Keratinocyte (primary cell): ENCODE results near the gene DDRGK1. TPM values are rescaled to one million over a fixed set of nuclear protein-coding genes. Genes with fewer than 3 reads are reported as not detected.

Source experiments
- DNase-seq: peaks from one replicate; pipeline ENCODE4 v3.0.0-alpha.2; 2011; ENCODE audit warnings: low read depth, missing footprints, low spot score
- FAIRE-seq: peaks from 2 replicates; lab custom pipeline; 2011; peaks lifted over from hg19 to GRCh38; lab: Jason Lieb, UNC
- H2AFZ ChIP-seq: 2 replicates; pipeline ENCODE4 v1.6.0; 2012; ENCODE audit warnings: low read length, control low read depth, inconsistent platforms; ENCODE audit not compliant: control insufficient read depth
- H3K27ac ChIP-seq: 2 replicates; pipeline ENCODE4 v1.5.1; 2011; ENCODE audit warnings: low read length; ENCODE audit not compliant: control insufficient read depth, insufficient read depth
- H3K27me3 ChIP-seq: 3 replicates; pipeline ENCODE4 v1.6.0; 2011; ENCODE audit warnings: low read length; ENCODE audit not compliant: control insufficient read depth, insufficient read depth; ENCODE audit errors: extremely low read depth
- H3K36me3 ChIP-seq, 2 experiments: 2 replicates in 1 of 2; 3 replicates in 1 of 2; pipeline ENCODE4 v1.5.1; 2011; ENCODE audit warnings: low read length in 2 of 2, mild to moderate bottlenecking in 1 of 2; ENCODE audit not compliant: control insufficient read depth in 2 of 2, insufficient read depth in 2 of 2; ENCODE audit errors: extremely low read depth in 1 of 2
- H3K4me1 ChIP-seq: 3 replicates; pipeline ENCODE4 v1.5.1; 2011; ENCODE audit warnings: low read length; ENCODE audit not compliant: control insufficient read depth, insufficient read depth; ENCODE audit errors: extremely low read depth
- H3K4me2 ChIP-seq: 3 replicates; pipeline ENCODE4 v1.6.0; 2011; ENCODE audit warnings: low read depth, low read length; ENCODE audit not compliant: control insufficient read depth, insufficient read depth; ENCODE audit errors: extremely low read depth
- H3K4me3 ChIP-seq, 3 experiments: fragments of 200-600 bp in 1 of 3; sonication (generic) in 1 of 3; 2 replicates in 2 of 3; 3 replicates in 1 of 3; pipeline ENCODE4 v1.5.1; 2011 to 2016; ENCODE audit warnings: low read length in 3 of 3, mild to moderate bottlenecking in 3 of 3, control low read depth in 2 of 3, inconsistent platforms in 1 of 3, low read depth in 1 of 3, mixed read lengths in 1 of 3, mixed run types in 1 of 3, moderate library complexity in 1 of 3; ENCODE audit not compliant: control insufficient read depth in 2 of 3, insufficient read depth in 2 of 3; ENCODE audit errors: extremely low read depth in 1 of 3
- H3K79me2 ChIP-seq: 2 replicates; pipeline ENCODE4 v1.6.0; 2012; ENCODE audit warnings: low read length; ENCODE audit not compliant: control insufficient read depth, insufficient read depth
- H3K9ac ChIP-seq: 3 replicates; pipeline ENCODE4 v1.6.0; 2011; ENCODE audit warnings: low read length; ENCODE audit not compliant: control insufficient read depth, insufficient read depth; ENCODE audit errors: extremely low read depth
- H3K9me1 ChIP-seq: 3 replicates; pipeline ENCODE4 v1.6.0; 2011; ENCODE audit warnings: low read length; ENCODE audit not compliant: control insufficient read depth, insufficient read depth; ENCODE audit errors: extremely low read depth
- H3K9me3 ChIP-seq: 2 replicates; pipeline ENCODE4 v1.5.1; 2012; ENCODE audit warnings: low read depth, low read length; ENCODE audit not compliant: control insufficient read depth
- H4K20me1 ChIP-seq: 3 replicates; pipeline ENCODE4 v1.6.0; 2011; ENCODE audit warnings: low read length; ENCODE audit not compliant: control insufficient read depth, insufficient read depth; ENCODE audit errors: extremely low read depth
- EZH2 ChIP-seq: IDR thresholded peaks from one replicate; pipeline ENCODE4 v1.6.1; 2012; ENCODE audit warnings: inconsistent platforms, mild to moderate bottlenecking, low read length, moderate library complexity
- dilution Hi-C: fragments of 300-500 bp; cut with MboI; formaldehyde crosslinking; loops from one replicate; pipeline ENCODE4 v1.7.0; 2020; ENCODE audit warnings: low sequenced_read_pairs; ENCODE audit not compliant: extremely low pct_ligation_motif_present
- polyA plus RNA-seq, 5 experiments: library from polyadenylated mRNA; depleted of rRNA in 3 of 5; stranded (reverse) in 3 of 5; stranded (forward) in 1 of 5; unstranded in 1 of 5; fragments of >200 nt; gene quantifications; 1 replicate in 1 of 5; 2 replicates in 3 of 5; 3 replicates in 1 of 5; pipeline versions ENCODE4 v1.2.1 to v1.2.3, GENCODE V29; 2011 to 2012; ENCODE audit warnings: missing spikeins in 2 of 5, low read depth in 1 of 5, low replicate concordance in 1 of 5
- TF ChIP-seq, protein P1 (sequence below), 3 experiments: IDR thresholded peaks in 1 of 3; conservative IDR thresholded peaks in 1 of 3; optimal IDR thresholded peaks in 1 of 3; 2 replicates in 2 of 3; 3 replicates in 1 of 3; pipeline versions ENCODE3 to v1.5.1; 2011; ENCODE audit warnings: low read length in 3 of 3, mild to moderate bottlenecking in 3 of 3, moderate library complexity in 2 of 3, control low read depth in 1 of 3, inconsistent platforms in 1 of 3; ENCODE audit not compliant: insufficient read depth in 2 of 3; ENCODE audit errors: extremely low read depth in 1 of 3

DDRGK1 gene
- polyA plus RNA-seq, 1 donor (not counting 4 experiments of a cell fraction or from before 2014, with no cell fraction given): 32.2 TPM

GRCh38 chr20:3163099-3164042, 41.1 kb downstream of the DDRGK1 start:
- H3K9ac ChIP-seq: no peak overlapping the region
- TF ChIP-seq, protein P1, sequence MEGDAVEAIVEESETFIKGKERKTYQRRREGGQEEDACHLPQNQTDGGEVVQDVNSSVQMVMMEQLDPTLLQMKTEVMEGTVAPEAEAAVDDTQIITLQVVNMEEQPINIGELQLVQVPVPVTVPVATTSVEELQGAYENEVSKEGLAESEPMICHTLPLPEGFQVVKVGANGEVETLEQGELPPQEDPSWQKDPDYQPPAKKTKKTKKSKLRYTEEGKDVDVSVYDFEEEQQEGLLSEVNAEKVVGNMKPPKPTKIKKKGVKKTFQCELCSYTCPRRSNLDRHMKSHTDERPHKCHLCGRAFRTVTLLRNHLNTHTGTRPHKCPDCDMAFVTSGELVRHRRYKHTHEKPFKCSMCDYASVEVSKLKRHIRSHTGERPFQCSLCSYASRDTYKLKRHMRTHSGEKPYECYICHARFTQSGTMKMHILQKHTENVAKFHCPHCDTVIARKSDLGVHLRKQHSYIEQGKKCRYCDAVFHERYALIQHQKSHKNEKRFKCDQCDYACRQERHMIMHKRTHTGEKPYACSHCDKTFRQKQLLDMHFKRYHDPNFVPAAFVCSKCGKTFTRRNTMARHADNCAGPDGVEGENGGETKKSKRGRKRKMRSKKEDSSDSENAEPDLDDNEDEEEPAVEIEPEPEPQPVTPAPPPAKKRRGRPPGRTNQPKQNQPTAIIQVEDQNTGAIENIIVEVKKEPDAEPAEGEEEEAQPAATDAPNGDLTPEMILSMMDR (optimal IDR thresholded peaks at IDR 0.05 in 1 of 3, IDR thresholded peaks at IDR 0.05 in 1 of 3, conservative IDR thresholded peaks at IDR 0.05 in 1 of 3; ENCODE audit: extremely low read depth in 1 of 3, insufficient read depth in 2 of 3, low read length in 3 of 3): no peak
- TF ChIP-seq EZH2: no peak
- no peak overlapping the region for H3K4me2 ChIP-seq
- FAIRE-seq (no peak), DNase-seq (no peak)
- no peaks in the 10 kb centered on the region for H3K9me3 ChIP-seq
- H3K36me3 ChIP-seq: no peaks in the 10 kb centered on the region
- H4K20me1 ChIP-seq: peaks cover 6% of the 10 kb centered on the region
- H3K4me1 ChIP-seq: peaks cover 3% of the 10 kb centered on the region
- H3K9me1 ChIP-seq: no peaks in the 10 kb centered on the region
- H2AFZ ChIP-seq: no peak overlapping the region
- no peak overlapping the region for H3K27ac ChIP-seq
- peaks cover 15% of the 10 kb centered on the region for H3K79me2 ChIP-seq
- dilution Hi-C loops: no loop called here
- peaks cover 15% of the 10 kb centered on the region for H3K27me3 ChIP-seq
- H3K4me3 ChIP-seq: no peak overlapping the region

DNA sequence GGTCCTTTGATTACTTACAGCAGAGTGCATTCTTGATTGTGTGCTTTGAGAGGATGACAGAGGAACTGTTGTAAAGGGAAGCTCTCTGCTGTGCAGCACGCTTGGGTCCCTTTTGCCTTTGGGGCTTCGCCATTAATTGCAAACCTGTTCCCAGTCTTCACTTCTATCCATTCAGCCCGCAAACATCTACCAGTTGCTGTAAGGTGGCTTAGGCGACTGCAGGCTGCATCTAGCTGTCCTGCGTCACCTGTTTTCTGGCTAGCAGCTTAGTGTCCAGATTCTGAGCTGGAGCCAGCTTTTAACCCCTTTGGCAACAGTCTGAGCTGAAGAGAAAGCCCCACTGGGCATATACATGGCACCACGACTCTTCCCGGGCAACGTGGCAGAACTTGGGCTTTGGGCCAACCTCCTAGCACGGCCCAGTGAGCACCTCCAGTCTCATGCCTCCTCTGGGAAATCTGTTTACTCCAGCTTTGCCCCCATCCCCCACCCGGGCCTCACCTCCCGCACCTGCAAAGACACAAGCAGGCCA, 42.3 kb downstream of the DDRGK1 start:
- no peak overlapping the region for H3K4me3 ChIP-seq
- no peak overlapping the region for H3K4me2 ChIP-seq
- no peaks in the 10 kb centered on the region for H3K9me1 ChIP-seq
- no peaks in the 10 kb centered on the region for H3K36me3 ChIP-seq
- H3K27me3 ChIP-seq: peaks cover 3% of the 10 kb centered on the region
- H4K20me1 ChIP-seq: peaks cover 6% of the 10 kb centered on the region
- TF ChIP-seq, protein P1 (optimal IDR thresholded peaks at IDR 0.05 in 1 of 3, IDR thresholded peaks at IDR 0.05 in 1 of 3, conservative IDR thresholded peaks at IDR 0.05 in 1 of 3; ENCODE audit: extremely low read depth in 1 of 3, insufficient read depth in 2 of 3, low read length in 3 of 3): no peak
- no peak for TF ChIP-seq EZH2
- dilution Hi-C loops: no loop called here
- H3K9ac ChIP-seq: no peak overlapping the region
- DNase-seq (no peak), FAIRE-seq (no peak)
- no peak overlapping the region for H2AFZ ChIP-seq
- no peaks in the 10 kb centered on the region for H3K9me3 ChIP-seq
- H3K79me2 ChIP-seq: peaks cover 28% of the 10 kb centered on the region
- peaks cover 16% of the 10 kb centered on the region for H3K4me1 ChIP-seq
- no peak overlapping the region for H3K27ac ChIP-seq
